ENCODE measurements around the gene LHFPL3.

DNA sequence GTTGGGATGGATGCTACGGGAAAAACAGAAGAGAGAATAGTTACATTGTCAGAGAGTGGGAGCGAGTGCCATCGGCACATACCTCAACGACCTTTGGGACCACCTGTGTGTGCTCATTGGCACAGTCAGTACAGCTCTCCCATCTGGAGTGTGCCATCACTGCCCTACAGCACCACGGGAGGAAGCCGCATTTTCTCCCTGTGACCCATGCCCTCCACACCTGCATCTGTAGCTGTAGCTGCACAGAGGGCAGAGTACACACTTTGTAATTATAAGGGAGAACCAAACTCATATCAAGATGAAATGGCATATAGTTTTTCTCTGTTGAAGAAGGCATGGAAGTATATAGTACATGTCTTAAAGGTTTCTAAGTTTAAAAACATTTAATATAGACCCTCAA, 207.4 kb downstream of the LHFPL3 start:
- TF ChIP-seq, protein P1, sequence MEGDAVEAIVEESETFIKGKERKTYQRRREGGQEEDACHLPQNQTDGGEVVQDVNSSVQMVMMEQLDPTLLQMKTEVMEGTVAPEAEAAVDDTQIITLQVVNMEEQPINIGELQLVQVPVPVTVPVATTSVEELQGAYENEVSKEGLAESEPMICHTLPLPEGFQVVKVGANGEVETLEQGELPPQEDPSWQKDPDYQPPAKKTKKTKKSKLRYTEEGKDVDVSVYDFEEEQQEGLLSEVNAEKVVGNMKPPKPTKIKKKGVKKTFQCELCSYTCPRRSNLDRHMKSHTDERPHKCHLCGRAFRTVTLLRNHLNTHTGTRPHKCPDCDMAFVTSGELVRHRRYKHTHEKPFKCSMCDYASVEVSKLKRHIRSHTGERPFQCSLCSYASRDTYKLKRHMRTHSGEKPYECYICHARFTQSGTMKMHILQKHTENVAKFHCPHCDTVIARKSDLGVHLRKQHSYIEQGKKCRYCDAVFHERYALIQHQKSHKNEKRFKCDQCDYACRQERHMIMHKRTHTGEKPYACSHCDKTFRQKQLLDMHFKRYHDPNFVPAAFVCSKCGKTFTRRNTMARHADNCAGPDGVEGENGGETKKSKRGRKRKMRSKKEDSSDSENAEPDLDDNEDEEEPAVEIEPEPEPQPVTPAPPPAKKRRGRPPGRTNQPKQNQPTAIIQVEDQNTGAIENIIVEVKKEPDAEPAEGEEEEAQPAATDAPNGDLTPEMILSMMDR (IDR thresholded peaks at IDR 0.05), result no peak
- no peak for TF ChIP-seq EZH2 (IDR thresholded peaks at IDR 0.05; ENCODE audit: borderline replicate concordance, insufficient read depth, low read depth, low read length, poor library complexity, severe bottlenecking)

All from B cell (primary cell).